IPS-18c (cell line): ENCODE data around the gene MYH9.

Source experiments
- H3K4me3 ChIP-seq: 2 replicates; pipeline ENCODE4 v1.7.0; 2013; ENCODE audit warnings: low read depth, mild to moderate bottlenecking, low read length, moderate library complexity; ENCODE audit not compliant: insufficient read depth
- H3K9me3 ChIP-seq: one replicate; pipeline ENCODE4 v1.6.1; 2013; ENCODE audit warnings: mild to moderate bottlenecking, low read length, moderate library complexity; ENCODE audit not compliant: control insufficient read depth, insufficient read depth

Gene MYH9

GRCh38 chr22:36331912-36332622 is 55.7 kb downstream of the MYH9 start:
- no peak overlapping the region for H3K4me3 ChIP-seq
- H3K9me3 ChIP-seq, result no peaks in the 10 kb centered on the region

GRCh38 chr22:36331306-36331911 is 56.4 kb downstream of the MYH9 start:
- H3K4me3 ChIP-seq, result no peak overlapping the region

GRCh38 chr22:36330655-36331305 is 57.0 kb downstream of the MYH9 start:
- no peaks in the 10 kb centered on the region for H3K9me3 ChIP-seq
- H3K4me3 ChIP-seq, result no peak overlapping the region

More at GRCh38 chr22:36331306-36331911, 56.4 kb downstream of the MYH9 start:
- H3K9me3 ChIP-seq, result no peaks in the 10 kb centered on the region

GRCh38 chr22:36330127-36330526 is 57.6 kb downstream of the MYH9 start:
- no peaks in the 10 kb centered on the region for H3K9me3 ChIP-seq
- H3K4me3 ChIP-seq, result no peak overlapping the region

GRCh38 chr22:36329254-36330078 is 58.3 kb downstream of the MYH9 start:
- H3K4me3 ChIP-seq, result peak overlapping the region; percentile 9; the same call in 1 of the 2 replicates

GRCh38 chr22:36328635-36329253 is 59.0 kb downstream of the MYH9 start:
- H3K4me3 ChIP-seq, result no peak overlapping the region
- H3K9me3 ChIP-seq, result no peaks in the 10 kb centered on the region

More at GRCh38 chr22:36329254-36330078, 58.3 kb downstream of the MYH9 start:
- no peaks in the 10 kb centered on the region for H3K9me3 ChIP-seq

- H3K9me3 ChIP-seq, result no peaks in the 10 kb centered on the region
- H3K4me3 ChIP-seq, result no peak overlapping the region
Measured at GRCh38 chr22:36327922-36328551, 59.7 kb downstream of the MYH9 start.

GRCh38 chr22:36326178-36327161 is 61.3 kb downstream of the MYH9 start:
- no peaks in the 10 kb centered on the region for H3K9me3 ChIP-seq
- no peak overlapping the region for H3K4me3 ChIP-seq

- Histone ChIP-seq H3K4me3 (no peak overlapping the region), H3K9me3 (no peaks in the 10 kb centered on the region)
Measured at GRCh38 chr22:36325154-36326031, 62.4 kb downstream of the MYH9 start.

- Histone ChIP-seq H3K9me3 (no peaks in the 10 kb centered on the region), H3K4me3 (no peak overlapping the region)
Measured at GRCh38 chr22:36324414-36324813, 63.4 kb downstream of the MYH9 start.

GRCh38 chr22:36323855-36324331 is 63.9 kb downstream of the MYH9 start:
- no peak overlapping the region for H3K4me3 ChIP-seq
- no peaks in the 10 kb centered on the region for H3K9me3 ChIP-seq

GRCh38 chr22:36323182-36323854 is 64.4 kb downstream of the MYH9 start:
- H3K4me3 ChIP-seq, result no peak overlapping the region
- H3K9me3 ChIP-seq, result no peaks in the 10 kb centered on the region

- Histone ChIP-seq H3K4me3 (no peak overlapping the region), H3K9me3 (no peaks in the 10 kb centered on the region)
Measured at GRCh38 chr22:36322602-36322915, 65.2 kb downstream of the MYH9 start.

GRCh38 chr22:36321797-36322601 is 65.8 kb downstream of the MYH9 start:
- no peaks in the 10 kb centered on the region for H3K9me3 ChIP-seq
- no peak overlapping the region for H3K4me3 ChIP-seq
